ENCODE results near the gene RHOT2.

DNA sequence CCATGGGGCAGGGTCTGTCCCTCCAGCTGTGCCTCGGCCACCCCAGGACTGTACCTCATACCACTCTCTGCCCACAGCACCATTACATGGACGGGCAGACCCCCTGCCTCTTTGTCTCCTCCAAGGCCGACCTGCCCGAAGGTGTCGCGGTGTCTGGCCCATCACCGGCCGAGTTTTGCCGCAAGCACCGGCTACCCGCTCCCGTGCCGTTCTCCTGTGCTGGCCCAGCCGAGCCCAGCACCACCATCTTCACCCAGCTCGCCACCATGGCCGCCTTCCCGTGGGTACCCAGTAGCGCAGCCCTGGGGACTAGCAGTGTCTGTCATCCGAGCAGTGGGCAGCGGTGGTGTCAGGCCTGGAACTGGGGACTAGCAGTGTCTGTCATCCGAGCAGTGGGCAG lies 4.9 kb downstream of the RHOT2 start:
- TF ChIP-seq POLR2A (IDR thresholded peaks at IDR 0.05; ENCODE audit: borderline replicate concordance, extremely low read depth, insufficient read depth, insufficient read length) (no peak), SIN3A (IDR thresholded peaks at IDR 0.05; ENCODE audit: low read depth) (no peak), CEBPB (IDR thresholded peaks at IDR 0.05; ENCODE audit: low read depth) (no peak), POLR2AphosphoS5 (IDR thresholded peaks at IDR 0.05; ENCODE audit: low read depth, low read length) (no peak), TCF7L2 (IDR thresholded peaks at IDR 0.05; ENCODE audit: borderline replicate concordance, extremely low read depth, insufficient read depth, insufficient read length) (no peak), ZFX (IDR thresholded peaks at IDR 0.05) (no peak), ZNF274 (IDR thresholded peaks at IDR 0.05; ENCODE audit: low read depth, low read length) (no peak)
- TF ChIP-seq, protein P1, sequence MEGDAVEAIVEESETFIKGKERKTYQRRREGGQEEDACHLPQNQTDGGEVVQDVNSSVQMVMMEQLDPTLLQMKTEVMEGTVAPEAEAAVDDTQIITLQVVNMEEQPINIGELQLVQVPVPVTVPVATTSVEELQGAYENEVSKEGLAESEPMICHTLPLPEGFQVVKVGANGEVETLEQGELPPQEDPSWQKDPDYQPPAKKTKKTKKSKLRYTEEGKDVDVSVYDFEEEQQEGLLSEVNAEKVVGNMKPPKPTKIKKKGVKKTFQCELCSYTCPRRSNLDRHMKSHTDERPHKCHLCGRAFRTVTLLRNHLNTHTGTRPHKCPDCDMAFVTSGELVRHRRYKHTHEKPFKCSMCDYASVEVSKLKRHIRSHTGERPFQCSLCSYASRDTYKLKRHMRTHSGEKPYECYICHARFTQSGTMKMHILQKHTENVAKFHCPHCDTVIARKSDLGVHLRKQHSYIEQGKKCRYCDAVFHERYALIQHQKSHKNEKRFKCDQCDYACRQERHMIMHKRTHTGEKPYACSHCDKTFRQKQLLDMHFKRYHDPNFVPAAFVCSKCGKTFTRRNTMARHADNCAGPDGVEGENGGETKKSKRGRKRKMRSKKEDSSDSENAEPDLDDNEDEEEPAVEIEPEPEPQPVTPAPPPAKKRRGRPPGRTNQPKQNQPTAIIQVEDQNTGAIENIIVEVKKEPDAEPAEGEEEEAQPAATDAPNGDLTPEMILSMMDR (IDR thresholded peaks at IDR 0.05 in 2 of 3, conservative IDR thresholded peaks at IDR 0.05 in 1 of 3; ENCODE audit: borderline replicate concordance in 1 of 3, insufficient read depth in 1 of 3, low read depth in 2 of 3, low read length in 2 of 3): no peak
- TF ChIP-seq, protein P2, sequence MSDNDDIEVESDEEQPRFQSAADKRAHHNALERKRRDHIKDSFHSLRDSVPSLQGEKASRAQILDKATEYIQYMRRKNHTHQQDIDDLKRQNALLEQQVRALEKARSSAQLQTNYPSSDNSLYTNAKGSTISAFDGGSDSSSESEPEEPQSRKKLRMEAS (IDR thresholded peaks at IDR 0.05): no peak

Data from HCT116 (cell line).